ENCODE measurements around the gene SHROOM3. TPM values are rescaled to one million over a fixed set of nuclear protein-coding genes. Genes with fewer than 3 reads are reported as not detected.
"Not testable (repeated sequence)": the region's sequence is repeated elsewhere in the genome, so short reads cannot be mapped to it uniquely, and the experiment has no call there.

Gene SHROOM3
- total and polyA plus RNA-seq, 2 donors (not counting 1 experiment from before 2014, with no cell fraction given) = 0.91 to 1.5 TPM

GRCh38 chr4:76420762-76421581 is 14.1 kb upstream of the SHROOM3 start, which contains the start of gene CCDC158:
Gene CCDC158 (minus strand): TSS chr4:76421141. CDS start chr4:76403207, 17,934 bp downstream.
- no peak within 1 kb of the TSS for H3K27ac ChIP-seq (ENCODE audit: low read length in 2 of 2)
- Mint-ChIP-seq H3K4me3 (peak within 1 kb of the TSS; percentile 76), H3K27me3 (peaks cover 39% of the 10 kb centered on the region), H3K27ac (no peak within 1 kb of the TSS), H3K4me1 (peaks cover 10% of the 10 kb centered on the region), H3K9me3 (ENCODE audit: insufficient read depth) (no peaks in the 10 kb centered on the region)
- DNase-seq (peak; percentile 18), ATAC-seq (ENCODE audit: low read depth) (peak; percentile 47)
- intact Hi-C loops (cut with micrococcal nuclease) = no loop called here
- H3K4me2 ChIP-seq (replicated peaks; ENCODE audit: low read depth, low read length, poor library complexity, severe bottlenecking) = peak within 1 kb of the TSS; percentile 75
- no peaks in the 10 kb centered on the region for H4K20me1 ChIP-seq (ENCODE audit: control insufficient read depth, insufficient read depth, low read length, poor library complexity, severe bottlenecking)
- POLR2A ChIA-PET = no interaction called here
- H3K4me1 ChIP-seq (ENCODE audit: control insufficient read depth in 2 of 2, insufficient read depth in 2 of 2, low read length in 2 of 2) = peaks cover 10 to 12% of the 10 kb centered on the region in 2 donors
- H3K9ac ChIP-seq (ENCODE audit: low read length) = peak within 1 kb of the TSS; percentile 51
- peak within 1 kb of the TSS in 3 of 5 experiments; percentile 41 to 47 (median 45) for H3K4me3 ChIP-seq (ENCODE audit: control extremely low read depth in 1 of 5, extremely low read depth in 1 of 5, insufficient read depth in 1 of 5, low read depth in 2 of 5, low read length in 4 of 5)
- no peak for TF ChIP-seq CTCF (IDR thresholded peaks at IDR 0.05)
- TF ChIP-seq EZH2 (IDR thresholded peaks at IDR 0.05; ENCODE audit: borderline replicate concordance, insufficient read depth, low read depth, low read length, poor library complexity, severe bottlenecking) = no peak
- 20% methylated on average over 72 of the region's 79 CpGs for WGBS (ENCODE audit: insufficient coverage)
- CTCF ChIA-PET = interaction anchor here (2.2 to 5.5 kb wide), 2 partner anchors 11 to 241 kb away, joined by 8 to 36 read pairs; no protein-coding TSS in a partner anchor
- H3K79me2 ChIP-seq (ENCODE audit: control insufficient read depth, insufficient read depth, low read length) = no peaks in the 10 kb centered on the region
- peaks cover 0 to 10% (median 0%) of the 10 kb centered on the region in 3 donors for H3K9me3 ChIP-seq (ENCODE audit: control extremely low read depth in 1 of 3, control insufficient read depth in 2 of 3, insufficient read depth in 1 of 3, low read length in 2 of 3)
- peaks cover 0 to 19% (median 7%) of the 10 kb centered on the region in 4 experiments for H3K27me3 ChIP-seq (replicated peaks in 1 of 4; ENCODE audit: control extremely low read depth in 1 of 4, control insufficient read depth in 3 of 4, insufficient read depth in 4 of 4, low read length in 3 of 4)
- no peaks in the 10 kb centered on the region for H3K36me3 ChIP-seq (replicated peaks in 1 of 2; ENCODE audit: control extremely low read depth in 1 of 2, control insufficient read depth in 1 of 2, extremely low read depth in 1 of 2, insufficient read depth in 2 of 2, low read length in 1 of 2)
- H2AFZ ChIP-seq (ENCODE audit: insufficient read depth, low read depth, low read length, poor library complexity, severe bottlenecking) = peak within 1 kb of the TSS; percentile 61

GRCh38 chr4:76423159-76423558 is 11.9 kb upstream of the SHROOM3 start:
- H2AFZ ChIP-seq (ENCODE audit: insufficient read depth, low read depth, low read length, poor library complexity, severe bottlenecking); POLR2A ChIA-PET; H3K36me3 ChIP-seq (replicated peaks in 1 of 2; ENCODE audit: control extremely low read depth in 1 of 2, control insufficient read depth in 1 of 2, extremely low read depth in 1 of 2, insufficient read depth in 2 of 2, low read length in 1 of 2); H3K27ac ChIP-seq (ENCODE audit: low read length in 2 of 2); ATAC-seq (ENCODE audit: low read depth); H3K4me3 Mint-ChIP-seq; intact Hi-C loops (cut with micrococcal nuclease); H3K79me2 ChIP-seq (ENCODE audit: control insufficient read depth, insufficient read depth, low read length); H4K20me1 ChIP-seq (ENCODE audit: control insufficient read depth, insufficient read depth, low read length, poor library complexity, severe bottlenecking); H3K4me3 ChIP-seq (ENCODE audit: control extremely low read depth in 1 of 5, extremely low read depth in 1 of 5, insufficient read depth in 1 of 5, low read depth in 2 of 5, low read length in 4 of 5); H3K9ac ChIP-seq (ENCODE audit: low read length); H3K9me3 Mint-ChIP-seq (ENCODE audit: insufficient read depth); DNase-seq; H3K4me2 ChIP-seq (replicated peaks; ENCODE audit: low read depth, low read length, poor library complexity, severe bottlenecking); H3K27ac Mint-ChIP-seq; H3K4me1 Mint-ChIP-seq: not testable (repeated sequence)
- H3K27me3 Mint-ChIP-seq = peaks cover 33% of the 10 kb centered on the region
- H3K4me1 ChIP-seq (ENCODE audit: control insufficient read depth in 2 of 2, insufficient read depth in 2 of 2, low read length in 2 of 2) = peaks cover 10 to 12% of the 10 kb centered on the region in 2 donors
- peaks cover 0 to 10% (median 0%) of the 10 kb centered on the region in 3 donors for H3K9me3 ChIP-seq (ENCODE audit: control extremely low read depth in 1 of 3, control insufficient read depth in 2 of 3, insufficient read depth in 1 of 3, low read length in 2 of 3)
- CTCF ChIA-PET = interaction anchor here (5.5 kb wide), 1 partner anchor 9 kb away, joined by 36 read pairs; no protein-coding TSS in a partner anchor
- H3K27me3 ChIP-seq (replicated peaks in 1 of 4; ENCODE audit: control extremely low read depth in 1 of 4, control insufficient read depth in 3 of 4, insufficient read depth in 4 of 4, low read length in 3 of 4) = peaks cover 0 to 19% (median 7%) of the 10 kb centered on the region in 4 experiments
- WGBS (ENCODE audit: insufficient coverage) = 96% methylated on average over 20 of the region's 27 CpGs
